AG09319 (cell line): ENCODE measurements around the gene UNC93B1.

Experiments used
- DNase-seq: peaks from one replicate; pipeline ENCODE4 v3.0.0-alpha.2; 2010; ENCODE audit warnings: low read depth; ENCODE audit errors: extremely low read depth
- TF ChIP-seq, protein P1 (sequence below): IDR thresholded peaks from 2 replicates; pipeline ENCODE4 v1.5.1; 2011; ENCODE audit warnings: low read depth, mild to moderate bottlenecking, inconsistent platforms, low read length, moderate library complexity

The UNC93B1 gene

DNA sequence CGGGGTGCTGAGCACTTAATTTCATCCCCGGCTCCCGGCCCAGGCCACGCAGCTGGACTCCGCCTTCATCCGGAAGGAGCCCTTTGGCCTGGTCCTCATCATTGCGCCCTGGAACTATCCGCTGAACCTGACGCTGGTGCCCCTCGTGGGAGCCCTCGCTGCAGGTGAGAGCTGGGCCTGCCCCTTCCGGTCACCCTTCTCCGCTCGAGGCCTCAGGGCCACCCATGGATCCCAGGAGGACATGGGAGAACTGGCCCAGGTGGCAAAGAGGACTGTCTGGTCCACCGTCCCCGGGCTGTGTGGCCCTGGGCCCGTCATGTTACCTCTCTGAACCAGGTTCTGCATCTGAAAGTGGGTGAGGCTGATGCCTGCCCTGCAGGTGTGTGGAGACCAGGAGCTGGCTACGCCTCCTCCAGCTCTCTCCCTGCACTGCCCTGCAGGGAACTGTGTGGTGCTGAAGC, 14.9 kb upstream of the UNC93B1 start:
- no peak for DNase-seq

DNA sequence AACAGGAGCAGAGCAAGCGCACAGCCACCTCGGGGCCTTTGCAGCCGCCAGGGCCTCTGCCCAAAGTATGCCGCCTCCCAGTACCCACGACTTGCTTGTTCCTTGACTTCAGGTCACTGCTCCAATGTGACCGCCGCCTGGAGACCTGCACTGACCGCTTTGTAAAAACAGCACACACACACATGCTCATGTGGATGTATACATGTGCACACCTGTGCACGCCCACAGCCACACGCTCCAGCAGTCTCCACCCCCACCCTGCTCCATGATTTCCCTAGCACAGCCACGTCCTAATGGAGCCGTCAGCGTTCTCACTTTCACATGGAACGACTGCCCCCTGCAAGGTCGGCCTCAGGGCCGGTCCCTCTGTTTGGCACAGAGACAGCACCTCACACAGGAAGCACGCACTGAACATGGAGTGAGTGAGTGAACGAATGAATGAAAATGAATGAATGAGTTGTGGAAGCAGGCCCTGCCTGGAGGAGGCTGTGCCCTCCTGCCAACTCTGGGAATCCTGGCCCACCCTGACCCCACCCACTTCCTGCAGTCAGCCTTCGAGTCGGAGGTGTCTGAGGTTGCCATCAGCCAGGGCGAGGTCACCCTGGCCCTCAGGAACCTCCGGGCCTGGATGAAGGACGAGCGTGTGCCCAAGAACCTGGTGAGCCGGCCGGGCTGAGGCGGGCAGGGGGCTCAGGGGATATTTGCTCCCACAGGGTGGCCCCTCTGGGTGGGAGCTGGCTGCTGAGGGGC, 14.3 kb upstream of the UNC93B1 start:
- TF ChIP-seq, protein P1, sequence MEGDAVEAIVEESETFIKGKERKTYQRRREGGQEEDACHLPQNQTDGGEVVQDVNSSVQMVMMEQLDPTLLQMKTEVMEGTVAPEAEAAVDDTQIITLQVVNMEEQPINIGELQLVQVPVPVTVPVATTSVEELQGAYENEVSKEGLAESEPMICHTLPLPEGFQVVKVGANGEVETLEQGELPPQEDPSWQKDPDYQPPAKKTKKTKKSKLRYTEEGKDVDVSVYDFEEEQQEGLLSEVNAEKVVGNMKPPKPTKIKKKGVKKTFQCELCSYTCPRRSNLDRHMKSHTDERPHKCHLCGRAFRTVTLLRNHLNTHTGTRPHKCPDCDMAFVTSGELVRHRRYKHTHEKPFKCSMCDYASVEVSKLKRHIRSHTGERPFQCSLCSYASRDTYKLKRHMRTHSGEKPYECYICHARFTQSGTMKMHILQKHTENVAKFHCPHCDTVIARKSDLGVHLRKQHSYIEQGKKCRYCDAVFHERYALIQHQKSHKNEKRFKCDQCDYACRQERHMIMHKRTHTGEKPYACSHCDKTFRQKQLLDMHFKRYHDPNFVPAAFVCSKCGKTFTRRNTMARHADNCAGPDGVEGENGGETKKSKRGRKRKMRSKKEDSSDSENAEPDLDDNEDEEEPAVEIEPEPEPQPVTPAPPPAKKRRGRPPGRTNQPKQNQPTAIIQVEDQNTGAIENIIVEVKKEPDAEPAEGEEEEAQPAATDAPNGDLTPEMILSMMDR, result no peak
- DNase-seq, result no peak

More for the DNA sequence above, 14.9 kb upstream of the UNC93B1 start:
- TF ChIP-seq, protein P1, result no peak

DNA sequence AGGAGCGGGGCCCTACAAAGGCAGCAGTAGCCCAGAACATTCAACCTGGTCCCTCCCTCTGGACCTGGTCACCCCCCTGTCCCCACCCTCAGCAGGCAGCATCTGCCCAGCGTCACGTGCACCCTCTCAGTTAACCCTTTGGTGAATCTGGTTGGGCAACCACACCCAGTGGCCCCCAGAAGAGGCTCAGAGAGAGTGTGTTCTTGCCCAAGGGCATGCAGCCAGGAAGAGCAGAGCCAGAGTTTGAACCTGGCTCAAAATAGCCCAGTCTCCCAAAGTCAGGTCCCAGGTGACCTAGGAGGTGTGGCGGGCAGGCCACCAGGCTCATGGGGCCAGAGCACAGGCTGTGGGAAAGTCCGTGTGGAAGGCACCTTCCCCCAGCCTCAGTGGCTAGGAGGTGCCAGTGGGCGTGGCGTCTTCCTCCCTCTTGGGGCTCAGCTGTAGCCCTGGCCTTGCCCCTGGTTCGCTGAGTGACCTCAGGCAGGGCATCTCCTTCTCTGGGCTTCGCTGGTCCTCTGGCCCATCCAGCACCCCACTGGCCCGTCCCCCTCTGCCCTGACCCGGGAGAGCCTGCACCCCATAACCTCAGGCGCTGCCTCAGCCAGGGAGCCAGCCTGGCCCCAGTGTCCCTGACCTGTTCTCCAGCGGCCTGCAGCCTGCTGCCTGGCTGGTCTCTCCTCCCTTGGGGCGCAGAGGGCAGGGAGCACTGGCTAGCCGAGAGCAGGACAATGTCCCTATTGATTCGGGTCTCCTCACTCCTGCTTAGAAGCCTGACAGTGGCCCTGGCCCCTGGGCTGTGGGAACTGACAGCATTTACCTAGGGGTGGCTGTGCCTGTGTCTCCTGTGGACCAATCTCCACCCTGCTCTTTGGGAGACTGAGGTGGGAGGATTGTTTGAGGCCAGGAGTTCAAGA, 13.3 kb upstream of the UNC93B1 start:
- TF ChIP-seq, protein P1, result no peak
- DNase-seq, result no peak

DNA sequence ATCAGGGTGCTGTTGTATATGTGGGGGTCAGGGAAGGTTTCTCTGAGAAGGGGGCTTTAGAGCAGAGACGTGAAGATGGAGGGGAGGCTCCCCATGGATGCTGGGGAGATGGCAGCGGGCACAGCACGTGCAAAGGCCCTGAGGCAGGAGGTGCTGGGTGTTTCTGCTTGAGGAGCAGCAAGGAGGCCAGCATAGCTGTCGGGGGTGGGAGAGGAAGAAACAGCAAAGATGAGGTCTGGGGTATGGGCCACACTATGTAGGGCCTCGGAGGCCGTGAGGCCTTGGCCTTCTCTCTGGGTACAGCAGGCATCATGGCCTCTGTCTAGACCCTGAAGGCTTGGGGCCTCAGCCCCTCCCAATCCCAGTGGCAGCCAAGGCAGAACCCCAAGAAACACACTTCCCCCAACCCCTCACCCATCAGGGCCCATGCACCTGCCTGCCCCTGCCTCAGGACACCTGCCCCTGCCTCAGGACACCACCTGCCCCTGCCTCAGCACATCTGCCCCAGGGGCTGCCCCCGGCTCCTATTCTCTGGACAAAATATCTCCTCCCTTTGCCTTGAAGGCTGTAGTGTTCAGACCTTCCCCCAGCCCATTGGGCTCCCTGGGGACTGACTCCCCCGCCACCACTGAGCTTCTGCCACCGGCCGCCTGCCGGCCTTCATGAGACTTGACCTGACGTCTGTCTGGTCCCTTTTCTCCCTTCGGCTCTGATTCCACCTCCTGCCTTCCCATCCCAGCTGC, 12.4 kb upstream of the UNC93B1 start:
- DNase-seq, result no peak
- TF ChIP-seq, protein P1, result no peak

DNA sequence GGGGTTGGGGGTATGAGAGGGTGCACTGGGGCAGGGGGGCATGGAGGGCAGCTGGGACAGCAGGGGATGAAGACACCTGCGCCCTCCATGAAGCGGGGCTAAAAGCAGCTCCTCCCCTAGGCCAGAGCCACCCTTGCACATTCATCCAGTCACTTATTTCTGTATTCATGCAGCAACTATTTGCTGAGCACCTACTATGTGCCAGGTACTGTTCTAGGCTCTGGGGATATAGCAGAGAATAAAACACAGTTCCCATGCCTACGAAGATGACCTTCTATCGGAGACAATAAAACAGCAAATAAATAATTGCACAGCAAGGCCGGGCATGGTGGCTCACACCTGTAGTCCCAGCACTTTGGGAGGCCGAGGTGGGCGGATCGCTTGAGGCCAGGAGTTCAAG, 11.6 kb upstream of the UNC93B1 start:
- DNase-seq, result no peak

DNA sequence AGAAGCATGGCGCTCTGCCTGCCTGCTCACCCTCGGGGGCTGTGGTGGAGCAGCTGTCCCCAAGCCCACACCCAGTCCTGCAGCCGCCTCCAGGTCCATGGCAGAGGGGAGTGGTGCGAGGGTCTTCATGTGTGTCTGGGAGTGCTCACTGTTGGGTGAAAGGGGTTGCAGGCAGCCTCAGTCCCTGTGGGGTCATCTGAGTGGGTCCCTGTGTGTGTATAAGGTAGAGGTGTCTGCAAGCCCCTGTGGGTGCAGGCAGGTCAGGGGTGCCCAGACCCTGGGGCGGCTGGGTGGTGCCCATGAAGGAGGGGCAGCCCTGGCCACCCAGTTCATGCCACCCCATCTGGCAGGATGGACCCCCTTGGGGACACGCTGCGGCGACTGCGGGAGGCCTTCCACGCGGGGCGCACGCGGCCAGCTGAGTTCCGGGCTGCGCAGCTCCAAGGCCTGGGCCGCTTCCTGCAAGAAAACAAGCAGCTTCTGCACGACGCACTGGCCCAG, 11.1 kb upstream of the UNC93B1 start:
- no peak for DNase-seq
- TF ChIP-seq, protein P1, result no peak

More for the DNA sequence above, 11.6 kb upstream of the UNC93B1 start:
- TF ChIP-seq, protein P1, result no peak
